Tibial artery (tissue), 4 donors: ENCODE results near the gene MKLN1.

Experiments used
- DNase-seq, 2 donors: peaks; one replicate each; pipeline ENCODE4 v3.0.0-alpha.2; 2019
- H3K27ac ChIP-seq, 2 donors: fragments of 200-600 bp; sonication (generic) in 1 of 2; 1 replicate in 1 of 2; 2 replicates in 1 of 2; pipeline ENCODE4 v1.5.1; 2018 to 2019; ENCODE audit warnings: mild to moderate bottlenecking in 1 of 2
- H3K27me3 ChIP-seq, 2 donors: fragments of 200-600 bp; sonication (generic) in 1 of 2; one replicate each; pipeline versions ENCODE4 v1.5.1 to v1.6.0; 2016 to 2019
- H3K36me3 ChIP-seq, 3 donors: fragments of 200-600 bp; sonication (generic) in 2 of 3; one replicate each; pipeline ENCODE4 v1.5.1; 2016 to 2019; ENCODE audit warnings: mild to moderate bottlenecking in 2 of 3
- H3K4me1 ChIP-seq, 4 donors: fragments of 200-600 bp; sonication (generic) in 2 of 4; 1 replicate in 3 of 4; 2 replicates in 1 of 4; pipeline ENCODE4 v1.5.1; 2016 to 2019
- H3K4me3 ChIP-seq, 2 donors: fragments of 200-600 bp; sonication (generic) in 1 of 2; 1 replicate in 1 of 2; 2 replicates in 1 of 2; pipeline ENCODE4 v1.5.1; 2018 to 2019; ENCODE audit warnings: mild to moderate bottlenecking in 2 of 2
- H3K9me3 ChIP-seq, 3 donors: fragments of 200-600 bp; sonication (generic) in 1 of 3; one replicate each; pipeline ENCODE4 v1.5.1; 2016 to 2019
- CTCF ChIP-seq, 2 experiments: fragments of 200-600 bp in 1 of 2; fragments of 450-650 bp in 1 of 2; IDR thresholded peaks; one replicate each; pipeline ENCODE4 v1.5.1; 2017 to 2019; ENCODE audit warnings: antibody characterized with exemption in 2 of 2, mild to moderate bottlenecking in 1 of 2, moderate library complexity in 1 of 2
- intact Hi-C: fragments of 100-400 bp; cut with DNase I; formaldehyde crosslinking; loops from one replicate; pipeline ENCODE4 v1.15.0; 2023; ENCODE audit warnings: low total_unique reads

Gene MKLN1

GRCh38 chr7:131431756-131432155, 104.1 kb downstream of the MKLN1 start:
- DNase-seq: no peak
- H3K4me1 ChIP-seq: peaks cover 0 to 9% (median 1%) of the 10 kb centered on the region in 4 donors
- H3K36me3 ChIP-seq: peaks cover 18 to 27% (median 27%) of the 10 kb centered on the region in 3 donors
- intact Hi-C loops: no loop called here
- no peaks in the 10 kb centered on the region for H3K9me3 ChIP-seq
- H3K27ac ChIP-seq: no peak overlapping the region
- no peak for TF ChIP-seq CTCF (IDR thresholded peaks at IDR 0.05)
- H3K27me3 ChIP-seq: no peaks in the 10 kb centered on the region
- no peak overlapping the region for H3K4me3 ChIP-seq

- Histone ChIP-seq H3K27me3 (no peaks in the 10 kb centered on the region), H3K27ac (no peak overlapping the region), H3K9me3 (no peaks in the 10 kb centered on the region), H3K36me3 (peaks cover 13 to 42% (median 25%) of the 10 kb centered on the region in 3 donors), H3K4me1 (peaks cover 0 to 7% (median 0%) of the 10 kb centered on the region in 4 donors), H3K4me3 (no peak overlapping the region)
- intact Hi-C loops: no loop called here
- TF ChIP-seq CTCF (IDR thresholded peaks at IDR 0.05): no peak
- DNase-seq: no peak
Measured at GRCh38 chr7:131436384-131436783, 108.7 kb downstream of the MKLN1 start.

GRCh38 chr7:131438969-131439368, 111.3 kb downstream of the MKLN1 start:
- no peaks in the 10 kb centered on the region for H3K27me3 ChIP-seq
- H3K27ac ChIP-seq: no peak overlapping the region
- H3K36me3 ChIP-seq: peaks cover 14 to 41% (median 30%) of the 10 kb centered on the region in 3 donors
- TF ChIP-seq CTCF (IDR thresholded peaks at IDR 0.05): no peak
- no peaks in the 10 kb centered on the region for H3K9me3 ChIP-seq
- peaks cover 0 to 7% (median 0%) of the 10 kb centered on the region in 4 donors for H3K4me1 ChIP-seq
- intact Hi-C loops: no loop called here
- no peak for DNase-seq
- H3K4me3 ChIP-seq: no peak overlapping the region

- Histone ChIP-seq H3K36me3 (peaks cover 8 to 48% (median 45%) of the 10 kb centered on the region in 3 donors), H3K9me3 (no peaks in the 10 kb centered on the region), H3K4me1 (no peaks in the 10 kb centered on the region), H3K4me3 (no peak overlapping the region), H3K27me3 (no peaks in the 10 kb centered on the region), H3K27ac (no peak overlapping the region)
- no peak for DNase-seq
- TF ChIP-seq CTCF (IDR thresholded peaks at IDR 0.05): no peak
- intact Hi-C loops: no loop called here
Measured at GRCh38 chr7:131443496-131443895, 115.8 kb downstream of the MKLN1 start.

GRCh38 chr7:131444683-131445082, 117.0 kb downstream of the MKLN1 start:
- Histone ChIP-seq H3K4me3 (no peak overlapping the region), H3K36me3 (peaks cover 8 to 49% (median 44%) of the 10 kb centered on the region in 3 donors), H3K9me3 (no peaks in the 10 kb centered on the region), H3K27me3 (no peaks in the 10 kb centered on the region), H3K4me1 (no peaks in the 10 kb centered on the region), H3K27ac (no peak overlapping the region)
- intact Hi-C loops: no loop called here
- no peak for DNase-seq
- TF ChIP-seq CTCF (IDR thresholded peaks at IDR 0.05): no peak

- Histone ChIP-seq H3K27ac (no peak overlapping the region), H3K4me3 (no peak overlapping the region), H3K4me1 (no peaks in the 10 kb centered on the region), H3K27me3 (no peaks in the 10 kb centered on the region), H3K9me3 (no peaks in the 10 kb centered on the region), H3K36me3 (peaks cover 0 to 41% (median 29%) of the 10 kb centered on the region in 3 donors)
- intact Hi-C loops: no loop called here
- no peak for DNase-seq
- no peak for TF ChIP-seq CTCF (IDR thresholded peaks at IDR 0.05)
Measured at GRCh38 chr7:131449373-131449902, 121.8 kb downstream of the MKLN1 start.
